Tibial artery (tissue), 4 donors: ENCODE results near the gene PUDP.

ENCODE experiments used
- DNase-seq, 2 donors: peaks; one replicate each; pipeline ENCODE4 v3.0.0-alpha.2; 2019
- H3K27ac ChIP-seq, 2 donors: fragments of 200-600 bp; sonication (generic) in 1 of 2; 1 replicate in 1 of 2; 2 replicates in 1 of 2; pipeline ENCODE4 v1.5.1; 2018 to 2019; ENCODE audit warnings: mild to moderate bottlenecking in 1 of 2
- H3K27me3 ChIP-seq, 2 donors: fragments of 200-600 bp; sonication (generic) in 1 of 2; one replicate each; pipeline versions ENCODE4 v1.5.1 to v1.6.0; 2016 to 2019
- H3K36me3 ChIP-seq, 3 donors: fragments of 200-600 bp; sonication (generic) in 2 of 3; one replicate each; pipeline ENCODE4 v1.5.1; 2016 to 2019; ENCODE audit warnings: mild to moderate bottlenecking in 2 of 3
- H3K4me1 ChIP-seq, 4 donors: fragments of 200-600 bp; sonication (generic) in 2 of 4; 1 replicate in 3 of 4; 2 replicates in 1 of 4; pipeline ENCODE4 v1.5.1; 2016 to 2019
- H3K4me3 ChIP-seq, 2 donors: fragments of 200-600 bp; sonication (generic) in 1 of 2; 1 replicate in 1 of 2; 2 replicates in 1 of 2; pipeline ENCODE4 v1.5.1; 2018 to 2019; ENCODE audit warnings: mild to moderate bottlenecking in 2 of 2
- H3K9me3 ChIP-seq, 3 donors: fragments of 200-600 bp; sonication (generic) in 1 of 3; one replicate each; pipeline ENCODE4 v1.5.1; 2016 to 2019
- intact Hi-C: fragments of 100-400 bp; cut with DNase I; formaldehyde crosslinking; loops from one replicate; pipeline ENCODE4 v1.15.0; 2023; ENCODE audit warnings: low total_unique reads
- TF ChIP-seq, protein P1 (sequence below), 2 experiments: fragments of 200-600 bp in 1 of 2; fragments of 450-650 bp in 1 of 2; IDR thresholded peaks; one replicate each; pipeline ENCODE4 v1.5.1; 2017 to 2019; ENCODE audit warnings: antibody characterized with exemption in 2 of 2, mild to moderate bottlenecking in 1 of 2, moderate library complexity in 1 of 2

PUDP gene

GRCh38 chrX:7147413-7147977 is 458 bp downstream of the PUDP start, which contains the start of gene STS:
STS (plus strand) TSS chrX:7147712; CDS start chrX:7253200, 105,488 bp downstream.
- peaks cover 0 to 16% (median 0%) of the 10 kb centered on the region in 4 donors for H3K4me1 ChIP-seq
- peak in 1 of 2 donors; percentile 71 for DNase-seq
- no peaks in the 10 kb centered on the region for H3K36me3 ChIP-seq
- intact Hi-C loops: no loop called here
- H3K27ac ChIP-seq: peak within 1 kb of the TSS; percentile 79 to 83
- no peaks in the 10 kb centered on the region for H3K27me3 ChIP-seq
- TF ChIP-seq, protein P1, sequence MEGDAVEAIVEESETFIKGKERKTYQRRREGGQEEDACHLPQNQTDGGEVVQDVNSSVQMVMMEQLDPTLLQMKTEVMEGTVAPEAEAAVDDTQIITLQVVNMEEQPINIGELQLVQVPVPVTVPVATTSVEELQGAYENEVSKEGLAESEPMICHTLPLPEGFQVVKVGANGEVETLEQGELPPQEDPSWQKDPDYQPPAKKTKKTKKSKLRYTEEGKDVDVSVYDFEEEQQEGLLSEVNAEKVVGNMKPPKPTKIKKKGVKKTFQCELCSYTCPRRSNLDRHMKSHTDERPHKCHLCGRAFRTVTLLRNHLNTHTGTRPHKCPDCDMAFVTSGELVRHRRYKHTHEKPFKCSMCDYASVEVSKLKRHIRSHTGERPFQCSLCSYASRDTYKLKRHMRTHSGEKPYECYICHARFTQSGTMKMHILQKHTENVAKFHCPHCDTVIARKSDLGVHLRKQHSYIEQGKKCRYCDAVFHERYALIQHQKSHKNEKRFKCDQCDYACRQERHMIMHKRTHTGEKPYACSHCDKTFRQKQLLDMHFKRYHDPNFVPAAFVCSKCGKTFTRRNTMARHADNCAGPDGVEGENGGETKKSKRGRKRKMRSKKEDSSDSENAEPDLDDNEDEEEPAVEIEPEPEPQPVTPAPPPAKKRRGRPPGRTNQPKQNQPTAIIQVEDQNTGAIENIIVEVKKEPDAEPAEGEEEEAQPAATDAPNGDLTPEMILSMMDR (IDR thresholded peaks at IDR 0.05): no peak
- H3K9me3 ChIP-seq: no peaks in the 10 kb centered on the region
- peak within 1 kb of the TSS; percentile 77 to 78 for H3K4me3 ChIP-seq

GRCh38 chrX:7146703-7147412 is 1.1 kb downstream of the PUDP start:
- Histone ChIP-seq H3K36me3 (no peaks in the 10 kb centered on the region), H3K4me1 (peaks cover 0 to 16% (median 0%) of the 10 kb centered on the region in 4 donors), H3K27me3 (no peaks in the 10 kb centered on the region), H3K9me3 (no peaks in the 10 kb centered on the region), H3K4me3 (peak overlapping the region; percentile 77 to 78), H3K27ac (peak overlapping the region; percentile 79 to 83)
- TF ChIP-seq, protein P1 (IDR thresholded peaks at IDR 0.05): no peak
- intact Hi-C loops: no loop called here
- DNase-seq: peak in 1 of 2 donors; percentile 62

DNA sequence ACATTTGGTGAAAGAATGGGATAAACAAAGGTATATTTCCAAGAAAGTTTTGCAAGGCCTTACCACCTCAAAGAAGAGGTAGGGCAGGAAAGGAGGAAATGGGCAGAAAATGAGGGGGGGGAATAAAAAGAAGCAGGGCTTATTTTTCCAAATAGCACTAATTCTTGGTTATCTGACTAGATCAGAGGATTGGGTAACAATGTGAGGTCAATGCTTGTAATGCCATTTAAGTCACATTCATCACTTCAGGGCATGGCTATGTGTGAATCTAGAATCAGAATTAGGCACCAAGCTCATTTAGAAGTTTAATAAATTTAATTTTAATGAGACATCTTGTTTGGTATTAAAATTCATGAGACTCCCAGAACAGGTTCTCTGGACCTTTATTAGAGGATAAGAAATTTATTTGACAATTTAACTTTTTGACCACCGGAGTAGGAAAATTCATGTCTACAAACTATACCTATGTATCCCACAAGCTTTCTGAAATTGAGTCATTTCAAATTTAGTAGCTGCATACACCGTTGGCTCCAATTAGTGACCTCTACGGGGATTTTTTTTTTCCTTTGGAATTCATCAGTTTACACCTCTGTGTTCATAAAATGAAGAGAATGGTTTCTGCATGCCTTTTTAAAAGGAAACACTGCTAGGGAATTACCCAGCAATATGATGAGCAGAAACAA is 1.8 kb downstream of the PUDP start:
- intact Hi-C loops: no loop called here
- DNase-seq: no peak
- Histone ChIP-seq H3K4me1 (peaks cover 0 to 16% (median 0%) of the 10 kb centered on the region in 4 donors), H3K27ac (no peak overlapping the region), H3K4me3 (no peak overlapping the region), H3K36me3 (no peaks in the 10 kb centered on the region), H3K9me3 (no peaks in the 10 kb centered on the region), H3K27me3 (no peaks in the 10 kb centered on the region)
- TF ChIP-seq, protein P1 (IDR thresholded peaks at IDR 0.05): no peak

DNA sequence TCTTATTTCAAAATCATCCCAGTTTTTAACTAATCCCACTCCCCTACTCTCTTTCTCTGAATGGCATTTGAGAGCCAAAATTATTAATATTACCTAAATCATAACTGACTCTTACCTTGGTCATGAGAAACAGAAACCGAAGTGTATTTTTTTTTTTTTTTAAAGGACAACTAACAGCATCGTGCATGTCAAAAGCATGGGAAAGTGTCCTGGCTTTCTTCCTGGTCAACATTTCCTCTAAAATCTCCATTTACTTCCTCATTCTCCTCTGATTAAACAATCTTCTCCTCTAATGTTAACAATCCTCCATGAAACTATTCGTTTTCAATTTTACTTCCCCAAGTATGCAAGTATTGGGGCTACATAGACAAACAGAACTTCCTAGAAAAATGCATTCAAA is 2.5 kb downstream of the PUDP start:
- no peak overlapping the region for H3K4me3 ChIP-seq
- intact Hi-C loops: no loop called here
- H3K27ac ChIP-seq: no peak overlapping the region
- TF ChIP-seq, protein P1 (IDR thresholded peaks at IDR 0.05): no peak
- no peaks in the 10 kb centered on the region for H3K27me3 ChIP-seq
- no peak for DNase-seq
- H3K36me3 ChIP-seq: no peaks in the 10 kb centered on the region
- no peaks in the 10 kb centered on the region for H3K9me3 ChIP-seq
- peaks cover 0 to 16% (median 0%) of the 10 kb centered on the region in 4 donors for H3K4me1 ChIP-seq

GRCh38 chrX:7143941-7144525 is 3.9 kb downstream of the PUDP start:
- no peak overlapping the region for H3K4me3 ChIP-seq
- intact Hi-C loops: no loop called here

More at GRCh38 chrX:7143941-7144525, 3.9 kb downstream of the PUDP start:
- Histone ChIP-seq H3K27ac (no peak overlapping the region), H3K36me3 (no peaks in the 10 kb centered on the region), H3K27me3 (no peaks in the 10 kb centered on the region), H3K9me3 (no peaks in the 10 kb centered on the region), H3K4me1 (peaks cover 0 to 15% (median 0%) of the 10 kb centered on the region in 4 donors)
- no peak for DNase-seq
- TF ChIP-seq, protein P1 (IDR thresholded peaks at IDR 0.05): no peak
